ENCODE measurements around the gene UPK3BL1. TPM values are rescaled to one million over a fixed set of nuclear protein-coding genes. Genes with fewer than 3 reads are reported as not detected.
"Not testable (repeated sequence)": the region's sequence is repeated elsewhere in the genome, so short reads cannot be mapped to it uniquely, and the experiment has no call there.

The UPK3BL1 gene
- total RNA-seq, 1 donor from 2014 or later = 17.9 TPM

DNA sequence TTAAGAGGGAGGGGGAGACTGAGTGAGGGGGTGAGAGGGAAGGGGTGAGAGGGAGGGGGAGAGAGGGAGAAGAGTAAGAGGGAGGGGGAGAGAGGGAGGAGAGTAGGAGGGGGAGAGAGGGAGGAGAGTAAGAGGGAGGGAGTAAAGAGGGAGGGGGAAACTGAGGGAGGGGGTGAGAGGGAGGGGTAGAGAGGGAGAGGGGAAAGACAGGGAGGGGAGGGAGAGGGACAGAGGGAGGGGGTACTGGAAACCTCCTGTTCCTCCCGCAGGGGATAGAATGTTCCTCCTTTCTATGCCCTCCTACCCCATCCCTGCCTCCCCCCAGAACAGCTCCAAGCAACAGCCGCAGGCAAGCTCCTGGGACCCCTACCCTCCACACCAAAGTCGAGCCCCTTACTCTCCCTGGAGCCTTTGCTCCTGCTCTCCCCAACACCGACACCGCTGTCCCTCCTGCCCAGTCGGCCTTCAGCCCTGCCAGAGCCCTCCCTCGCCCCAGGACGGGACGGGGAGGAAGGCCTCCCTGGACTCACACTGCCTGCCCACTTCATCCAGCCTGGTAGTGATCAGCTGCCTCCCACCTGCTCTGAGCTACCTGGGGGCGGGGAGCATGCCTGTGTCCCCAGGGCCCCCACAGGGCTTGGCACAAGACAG, 30.8 kb downstream of the UPK3BL1 start:
- not testable (repeated sequence) for H3K4me3 ChIP-seq (ENCODE audit: low read depth, low read length); H3K36me3 ChIP-seq (ENCODE audit: control insufficient read depth, insufficient read depth, low read length); H3K27me3 ChIP-seq (ENCODE audit: control insufficient read depth, insufficient read depth, low read length); DNase-seq (ENCODE audit: low read depth)

DNA sequence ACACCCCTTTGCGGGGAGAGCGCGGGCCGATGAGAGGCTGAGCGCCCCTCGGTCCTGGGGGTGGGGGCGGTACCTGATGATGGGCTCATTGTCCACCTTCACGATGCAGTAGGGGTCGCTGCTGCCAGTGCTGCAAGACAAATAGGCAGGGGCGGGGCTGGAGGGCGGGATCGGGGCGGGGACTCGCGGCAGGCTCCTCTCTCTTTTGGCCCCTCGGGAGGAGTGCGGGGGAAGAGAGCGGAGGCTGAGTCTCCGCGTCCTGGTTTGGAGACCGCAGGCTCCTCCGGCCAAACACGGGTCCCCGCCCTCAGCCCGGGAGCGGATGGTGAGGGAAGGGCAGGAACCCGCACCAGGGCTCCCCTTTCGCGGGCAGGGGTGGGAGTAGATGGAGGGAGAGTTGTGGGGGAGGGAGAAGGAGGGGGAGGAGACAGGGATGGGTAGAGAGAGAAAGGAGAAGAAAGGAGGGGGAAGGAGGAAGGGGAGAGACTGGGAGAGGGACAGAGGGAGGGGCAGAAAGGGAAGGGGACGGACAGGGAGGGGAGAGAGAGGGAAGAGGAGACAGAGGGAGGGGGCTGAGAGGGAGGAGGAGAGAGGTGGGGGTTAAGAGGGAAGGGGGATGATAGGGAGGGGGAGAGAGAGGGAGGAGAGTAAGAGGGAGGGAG, 31.4 kb downstream of the UPK3BL1 start:
- not testable (repeated sequence) for DNase-seq (ENCODE audit: low read depth); H3K36me3 ChIP-seq (ENCODE audit: control insufficient read depth, insufficient read depth, low read length); H3K4me3 ChIP-seq (ENCODE audit: low read depth, low read length); H3K27me3 ChIP-seq (ENCODE audit: control insufficient read depth, insufficient read depth, low read length)

DNA sequence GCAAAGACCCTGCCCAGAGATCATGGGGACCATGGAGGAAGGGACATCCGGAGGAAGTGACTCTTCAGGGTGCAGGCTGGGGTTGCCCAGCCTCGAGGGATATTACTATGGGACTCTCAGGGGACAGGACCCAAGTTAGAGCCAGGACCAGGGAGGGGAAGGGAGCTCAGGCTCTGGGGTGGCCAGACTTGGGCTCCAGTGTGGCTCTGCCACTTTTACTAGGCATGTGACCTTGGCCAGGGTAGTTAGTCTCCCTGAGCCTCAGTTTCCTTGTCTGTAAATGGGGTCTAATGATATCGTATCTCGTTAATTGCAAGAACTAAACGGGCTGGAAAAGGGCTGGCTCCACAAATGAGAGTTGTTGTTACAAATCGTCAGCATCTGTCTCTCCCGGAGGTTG, 32.1 kb downstream of the UPK3BL1 start:
- not testable (repeated sequence) for DNase-seq (ENCODE audit: low read depth); H3K27me3 ChIP-seq (ENCODE audit: control insufficient read depth, insufficient read depth, low read length); H3K36me3 ChIP-seq (ENCODE audit: control insufficient read depth, insufficient read depth, low read length); H3K4me3 ChIP-seq (ENCODE audit: low read depth, low read length)

DNA sequence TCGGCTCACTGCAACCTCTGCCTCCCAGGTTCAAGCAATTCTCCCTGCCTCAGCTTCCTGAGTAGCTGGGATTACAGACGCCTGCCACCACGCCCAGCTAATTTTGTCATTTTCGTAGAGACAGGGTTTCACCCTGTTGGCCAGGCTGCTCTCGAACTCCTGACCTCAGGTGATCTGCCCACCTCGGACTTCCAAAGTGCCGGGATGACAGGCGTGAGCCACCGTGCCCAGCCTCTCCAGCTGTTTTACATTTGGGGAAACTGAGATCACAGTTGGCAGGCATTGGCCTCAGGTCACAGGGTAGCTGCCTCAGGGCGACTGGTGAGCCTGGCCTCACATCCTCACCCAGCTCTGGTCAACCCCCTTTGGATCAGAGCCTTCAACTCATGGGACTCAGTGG, 32.9 kb downstream of the UPK3BL1 start:
- H3K4me3 ChIP-seq (ENCODE audit: low read depth, low read length); H3K36me3 ChIP-seq (ENCODE audit: control insufficient read depth, insufficient read depth, low read length); DNase-seq (ENCODE audit: low read depth); H3K27me3 ChIP-seq (ENCODE audit: control insufficient read depth, insufficient read depth, low read length): not testable (repeated sequence)

DNA sequence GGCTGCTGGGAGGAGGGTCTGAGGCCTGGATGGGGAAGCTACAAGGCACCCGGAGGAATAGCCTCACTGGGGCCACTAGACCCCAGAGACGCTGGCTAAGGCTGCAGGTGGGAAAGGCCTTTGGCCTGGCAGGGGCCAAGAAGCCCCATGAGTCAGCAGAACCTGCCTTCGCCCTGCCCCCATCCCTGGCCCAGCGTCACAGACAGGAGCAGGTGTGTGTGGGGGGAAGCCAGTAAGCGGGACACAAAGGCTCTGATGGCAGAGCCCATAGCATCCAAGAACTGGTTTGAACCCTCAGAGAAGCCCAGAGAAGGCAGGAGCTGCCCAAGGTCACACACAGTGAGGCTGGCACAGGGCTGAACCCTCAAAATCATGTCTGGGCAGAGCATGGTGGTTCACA, 35.7 kb downstream of the UPK3BL1 start:
- not testable (repeated sequence) for H3K36me3 ChIP-seq (ENCODE audit: control insufficient read depth, insufficient read depth, low read length); H3K27me3 ChIP-seq (ENCODE audit: control insufficient read depth, insufficient read depth, low read length); H3K4me3 ChIP-seq (ENCODE audit: low read depth, low read length); DNase-seq (ENCODE audit: low read depth)

DNA sequence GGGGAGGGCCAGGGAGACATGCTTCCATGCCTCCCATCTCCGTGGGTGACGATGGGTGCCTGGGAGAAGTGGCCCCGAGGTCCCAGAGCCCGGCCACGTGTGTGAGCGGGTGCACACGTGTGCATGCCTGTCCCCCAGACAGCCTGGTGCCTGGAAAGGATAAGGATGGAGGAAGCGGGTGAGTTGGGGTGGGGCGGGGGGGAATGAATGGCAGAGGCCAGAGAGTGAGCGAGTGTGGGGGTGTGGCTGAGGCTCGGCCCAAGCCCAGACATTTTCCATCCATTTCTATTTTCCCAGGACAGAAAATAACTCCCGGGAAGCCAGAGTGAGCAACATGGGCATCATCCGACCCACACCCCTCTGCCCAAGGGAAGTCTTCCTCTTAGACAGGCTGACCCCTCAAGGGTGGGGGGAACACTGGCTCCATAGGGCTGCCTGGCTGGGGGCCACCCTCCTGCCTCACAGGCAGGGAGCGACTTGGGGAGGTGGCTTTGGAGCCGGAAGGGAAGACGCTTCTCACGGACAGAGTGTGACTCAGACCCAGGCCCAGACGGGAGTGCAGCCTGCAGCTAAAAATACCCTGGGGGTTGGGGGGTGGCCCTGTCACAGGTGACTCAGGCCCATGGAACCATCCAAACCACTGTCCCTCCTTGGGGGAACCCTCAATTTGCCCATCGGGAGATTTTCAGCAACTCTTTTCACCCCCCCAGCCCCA, 38.0 kb downstream of the UPK3BL1 start:
- not testable (repeated sequence) for H3K4me3 ChIP-seq (ENCODE audit: low read depth, low read length); H3K36me3 ChIP-seq (ENCODE audit: control insufficient read depth, insufficient read depth, low read length)

DNA sequence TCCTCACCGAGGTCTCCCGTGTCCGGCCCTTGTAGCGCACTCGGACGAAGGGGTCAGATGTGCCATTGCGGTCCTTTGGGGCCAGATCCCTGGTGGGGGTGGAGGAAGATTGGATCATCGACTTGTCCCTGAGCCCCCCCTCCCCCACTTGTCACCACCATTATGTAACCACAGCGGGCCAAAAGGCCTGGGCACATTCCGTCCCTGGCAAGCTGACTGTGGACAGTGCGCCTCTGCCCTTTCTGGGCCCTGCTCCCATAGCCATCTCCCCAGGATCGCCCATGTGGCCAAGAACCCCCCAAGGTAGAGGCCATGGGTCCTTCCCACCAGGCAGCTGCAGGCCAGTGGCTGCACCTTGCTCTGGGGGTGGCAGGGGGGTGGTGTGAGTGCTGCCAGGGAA, 40.3 kb downstream of the UPK3BL1 start:
- H3K4me3 ChIP-seq (ENCODE audit: low read depth, low read length); DNase-seq (ENCODE audit: low read depth); H3K27me3 ChIP-seq (ENCODE audit: control insufficient read depth, insufficient read depth, low read length); H3K36me3 ChIP-seq (ENCODE audit: control insufficient read depth, insufficient read depth, low read length): not testable (repeated sequence)

More for the DNA sequence above, 38.0 kb downstream of the UPK3BL1 start:
- not testable (repeated sequence) for H3K27me3 ChIP-seq (ENCODE audit: control insufficient read depth, insufficient read depth, low read length); DNase-seq (ENCODE audit: low read depth)

DNA sequence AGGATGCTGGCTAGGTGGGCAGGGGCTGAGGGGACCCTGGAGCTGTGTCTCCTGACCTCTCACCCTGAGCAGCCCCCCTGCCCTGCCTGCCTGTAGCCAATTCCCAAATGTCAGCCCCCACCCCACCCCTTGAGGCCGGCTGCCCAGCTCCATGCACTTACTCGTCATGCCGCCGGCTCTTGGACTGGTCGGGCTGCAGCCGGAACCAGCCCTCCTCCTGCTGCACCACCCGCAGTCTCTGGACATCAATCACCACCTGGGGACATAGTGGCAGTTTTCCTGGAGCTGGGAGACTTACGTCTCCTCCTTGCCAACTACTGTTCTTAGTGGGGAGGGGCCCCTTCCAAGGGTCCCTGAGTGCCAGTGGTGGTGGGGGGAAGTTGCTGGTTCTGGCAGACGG, 42.9 kb downstream of the UPK3BL1 start:
- H3K36me3 ChIP-seq (ENCODE audit: control insufficient read depth, insufficient read depth, low read length); H3K27me3 ChIP-seq (ENCODE audit: control insufficient read depth, insufficient read depth, low read length); H3K4me3 ChIP-seq (ENCODE audit: low read depth, low read length); DNase-seq (ENCODE audit: low read depth): not testable (repeated sequence)

DNA sequence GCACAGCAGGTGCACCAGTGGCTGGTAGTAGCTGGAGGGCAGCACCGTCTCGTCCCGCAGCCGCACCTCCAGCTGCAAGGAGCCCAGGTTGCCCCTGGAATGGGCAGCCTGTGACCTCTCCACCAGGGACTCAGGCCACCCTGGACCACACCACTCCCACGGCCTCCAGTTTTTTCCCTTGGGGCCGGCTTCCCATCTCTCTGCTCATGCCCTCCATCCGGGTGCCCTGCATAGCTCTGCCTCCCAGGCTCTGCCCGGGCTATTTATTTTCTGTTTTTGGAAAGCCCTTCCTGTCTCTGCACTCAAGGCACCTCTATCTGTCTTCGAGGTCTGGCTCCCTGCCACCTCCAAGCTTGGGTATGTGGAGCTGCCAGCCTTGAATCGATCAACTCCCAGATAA, 46.6 kb downstream of the UPK3BL1 start:
- H3K4me3 ChIP-seq (ENCODE audit: low read depth, low read length); H3K27me3 ChIP-seq (ENCODE audit: control insufficient read depth, insufficient read depth, low read length); H3K36me3 ChIP-seq (ENCODE audit: control insufficient read depth, insufficient read depth, low read length); DNase-seq (ENCODE audit: low read depth): not testable (repeated sequence)

DNA sequence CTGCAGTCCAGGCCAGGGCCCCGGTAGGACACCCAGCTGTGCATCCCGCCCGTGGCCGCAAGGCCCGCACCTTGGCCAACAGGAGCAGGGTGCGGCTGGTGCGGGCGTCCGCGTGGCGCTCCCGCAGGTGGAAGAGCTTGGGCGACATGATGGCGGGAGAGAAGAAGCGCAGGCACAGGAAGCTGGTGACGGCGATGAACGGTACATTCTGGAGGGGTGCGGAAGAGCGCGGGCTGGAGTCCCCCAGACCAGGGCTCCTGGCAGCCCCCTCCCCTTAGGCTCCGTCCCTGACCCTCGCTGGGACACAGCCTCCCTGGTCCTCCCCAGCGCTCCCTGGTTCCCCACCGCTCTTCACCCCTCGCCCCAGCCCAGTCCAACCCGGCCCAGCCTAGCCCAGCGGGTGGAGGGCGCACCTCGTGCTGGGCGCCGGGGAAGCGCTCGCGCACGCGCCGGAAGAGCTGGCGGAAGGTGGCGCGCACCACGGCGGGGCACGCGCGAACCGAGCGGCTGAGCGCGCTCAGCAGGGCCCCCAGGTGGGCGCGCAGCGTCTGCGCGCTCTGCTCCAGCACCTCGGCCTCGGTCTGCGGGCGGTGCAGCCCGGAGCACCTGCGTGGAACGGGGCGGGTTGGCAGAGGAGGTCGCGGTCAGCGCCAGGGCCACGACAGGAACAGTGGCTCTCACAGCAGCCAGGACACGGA, 48.8 kb downstream of the UPK3BL1 start:
- H3K4me3 ChIP-seq (ENCODE audit: low read depth, low read length); DNase-seq (ENCODE audit: low read depth); H3K27me3 ChIP-seq (ENCODE audit: control insufficient read depth, insufficient read depth, low read length); H3K36me3 ChIP-seq (ENCODE audit: control insufficient read depth, insufficient read depth, low read length): not testable (repeated sequence)

DNA sequence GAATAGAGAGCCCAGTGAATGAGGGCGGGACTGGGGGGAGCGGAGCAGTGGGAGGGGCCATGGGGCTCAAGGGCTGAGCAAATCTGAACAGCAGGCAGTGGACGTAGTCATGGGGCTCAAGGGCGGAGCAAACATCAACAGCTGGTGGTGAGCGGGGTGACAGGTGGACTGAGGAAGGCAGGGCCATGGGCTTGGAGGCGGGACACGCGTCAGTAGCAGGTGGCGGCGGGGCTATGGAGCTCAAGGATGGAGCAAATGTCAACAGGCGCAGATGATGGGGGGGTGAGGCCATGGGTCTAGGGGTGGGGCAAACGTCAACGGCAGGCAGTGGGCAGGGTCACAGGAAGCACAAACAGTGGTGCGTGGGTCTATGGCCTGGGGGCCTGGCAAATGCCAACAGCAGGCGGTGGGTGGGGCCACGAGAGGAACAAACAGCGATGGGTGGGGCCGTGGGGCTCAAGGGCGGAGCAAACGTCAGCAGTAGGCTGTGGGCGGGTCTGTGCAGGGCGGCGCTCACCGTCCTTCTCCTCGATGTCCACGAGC, 50.0 kb downstream of the UPK3BL1 start:
- H3K4me3 ChIP-seq (ENCODE audit: low read depth, low read length); H3K36me3 ChIP-seq (ENCODE audit: control insufficient read depth, insufficient read depth, low read length); DNase-seq (ENCODE audit: low read depth); H3K27me3 ChIP-seq (ENCODE audit: control insufficient read depth, insufficient read depth, low read length): not testable (repeated sequence)

DNA sequence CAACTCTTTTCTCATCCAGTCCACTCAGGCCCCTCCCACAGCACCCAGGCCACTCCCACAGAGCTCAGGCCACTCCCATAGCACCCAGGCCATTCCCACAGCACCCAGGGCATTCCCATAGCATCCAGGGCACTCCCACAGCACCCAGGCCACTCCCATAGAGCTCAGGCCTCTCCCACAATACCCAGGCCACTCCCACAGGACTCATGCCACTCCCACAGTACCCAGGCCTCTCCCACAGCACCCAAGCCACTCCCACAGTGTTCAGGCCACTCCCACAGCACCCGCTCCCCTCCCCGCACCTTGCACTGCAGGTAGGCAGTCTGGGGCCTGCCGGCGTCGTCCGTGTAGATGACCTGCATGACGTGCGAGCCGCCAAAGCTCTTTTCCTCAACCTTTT, 52.7 kb downstream of the UPK3BL1 start:
- H3K27me3 ChIP-seq (ENCODE audit: control insufficient read depth, insufficient read depth, low read length); H3K4me3 ChIP-seq (ENCODE audit: low read depth, low read length); H3K36me3 ChIP-seq (ENCODE audit: control insufficient read depth, insufficient read depth, low read length); DNase-seq (ENCODE audit: low read depth): not testable (repeated sequence)

Data from kidney epithelial cell (primary cell).